ENCODE data around the gene DXO. TPM values are rescaled to one million over a fixed set of nuclear protein-coding genes. Genes with fewer than 3 reads are reported as not detected.
"Not testable (repeated sequence)": the region's sequence is repeated elsewhere in the genome, so short reads cannot be mapped to it uniquely, and the experiment has no call there.

DXO gene
- total RNA-seq, result 10.6 TPM

GRCh38 chr6:31971993-31972708, at the start of gene DXO:
DXO (minus strand) TSS chr6:31972138; CDS start chr6:31971675, 463 bp downstream.
- ATAC-seq, result peak; percentile 93

DNA sequence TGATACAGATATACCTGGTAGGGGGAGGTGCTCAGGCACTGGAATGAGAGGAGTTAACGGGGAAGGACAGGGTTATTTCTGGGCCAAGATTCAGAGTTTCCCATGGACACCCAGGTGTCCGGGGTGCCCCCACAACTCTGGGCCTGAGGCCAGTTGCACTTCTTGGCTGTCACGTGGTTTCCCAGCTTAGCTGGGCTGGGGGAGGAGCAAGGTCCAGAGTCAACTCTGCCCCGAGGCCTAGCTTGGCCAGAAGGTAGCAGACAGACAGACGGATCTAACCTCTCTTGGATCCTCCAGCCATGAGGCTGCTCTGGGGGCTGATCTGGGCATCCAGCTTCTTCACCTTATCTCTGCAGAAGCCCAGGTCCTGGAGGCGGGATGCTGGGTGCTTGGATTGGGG, 42.6 kb upstream of the DXO start, which contains the start of gene C4B:
TSS of gene C4B (plus strand) at position 249 of the 400 bp plus-strand sequence. CDS start at position 300, 51 bp downstream.
- ATAC-seq, result not testable (repeated sequence)

- ATAC-seq, result not testable (repeated sequence)
Measured at GRCh38 chr6:32013738-32014137, 41.8 kb upstream of the DXO start.

DNA sequence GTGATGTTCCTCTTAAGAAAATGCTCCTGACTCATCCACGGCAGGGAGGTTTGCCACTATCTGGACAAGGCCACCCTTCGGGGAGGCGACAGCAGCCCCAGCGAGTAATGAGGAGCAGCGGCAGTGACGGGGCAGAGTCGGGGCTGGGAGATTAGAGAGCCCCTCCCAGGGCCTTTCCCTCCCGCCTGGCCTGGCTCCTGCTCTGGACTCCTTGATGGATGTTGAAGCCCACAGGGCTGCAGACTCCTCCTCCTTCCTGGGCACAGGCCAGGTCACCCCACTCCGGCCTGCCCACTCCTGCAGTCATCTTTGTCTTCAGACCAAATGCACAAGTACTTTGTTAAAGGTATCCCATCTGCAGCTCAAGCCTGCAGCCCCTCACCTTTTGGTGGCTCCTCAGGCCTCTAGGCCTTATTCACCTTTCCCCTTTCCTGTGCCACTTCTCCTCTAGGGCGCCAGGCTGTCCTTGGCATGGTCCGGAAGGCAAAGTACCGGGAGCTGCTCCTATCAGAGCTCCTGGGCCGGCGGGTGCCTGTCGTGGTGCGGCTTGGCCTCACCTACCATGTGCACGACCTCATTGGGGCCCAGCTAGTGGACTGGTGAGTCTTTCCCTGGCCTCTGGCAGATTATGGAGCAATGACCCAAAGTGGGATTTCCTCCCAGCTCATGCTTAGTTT, 41.1 kb upstream of the DXO start:
- not testable (repeated sequence) for ATAC-seq

- not testable (repeated sequence) for ATAC-seq
Measured at GRCh38 chr6:32010856-32011530, 39.1 kb upstream of the DXO start.

GRCh38 chr6:32009537-32009936, 37.6 kb upstream of the DXO start:
- not testable (repeated sequence) for ATAC-seq

DNA sequence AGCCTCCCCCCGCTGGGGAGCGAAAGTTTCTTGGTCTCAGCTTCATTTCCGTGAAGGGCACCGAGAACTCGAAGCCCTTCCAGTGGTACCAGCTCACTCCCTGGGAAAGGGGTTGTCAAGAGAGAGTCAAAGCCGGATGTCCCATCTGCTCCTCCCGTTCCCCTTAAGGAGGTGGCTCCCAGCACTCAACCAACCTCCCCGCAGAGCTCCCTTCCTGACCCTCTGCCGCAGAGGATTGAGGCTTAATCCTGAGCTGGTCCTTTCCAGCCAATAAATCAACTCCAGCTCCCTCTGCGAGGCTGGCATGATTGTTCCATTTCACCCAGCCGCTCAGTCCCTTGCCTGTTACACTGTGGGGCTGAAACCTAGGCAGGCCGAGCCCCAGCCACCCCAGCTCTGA, 36.7 kb upstream of the DXO start:
- ATAC-seq, result not testable (repeated sequence)

GRCh38 chr6:32008037-32008436, 36.1 kb upstream of the DXO start:
- not testable (repeated sequence) for ATAC-seq

- ATAC-seq, result not testable (repeated sequence)
Measured at GRCh38 chr6:32007086-32007485, 35.1 kb upstream of the DXO start.

- ATAC-seq, result not testable (repeated sequence)
Measured at GRCh38 chr6:32005991-32006529, 34.1 kb upstream of the DXO start.

GRCh38 chr6:32005538-32005880, 33.6 kb upstream of the DXO start:
- ATAC-seq, result not testable (repeated sequence)

GRCh38 chr6:32004864-32005537, 33.1 kb upstream of the DXO start:
- peak; percentile 38 for ATAC-seq

DNA sequence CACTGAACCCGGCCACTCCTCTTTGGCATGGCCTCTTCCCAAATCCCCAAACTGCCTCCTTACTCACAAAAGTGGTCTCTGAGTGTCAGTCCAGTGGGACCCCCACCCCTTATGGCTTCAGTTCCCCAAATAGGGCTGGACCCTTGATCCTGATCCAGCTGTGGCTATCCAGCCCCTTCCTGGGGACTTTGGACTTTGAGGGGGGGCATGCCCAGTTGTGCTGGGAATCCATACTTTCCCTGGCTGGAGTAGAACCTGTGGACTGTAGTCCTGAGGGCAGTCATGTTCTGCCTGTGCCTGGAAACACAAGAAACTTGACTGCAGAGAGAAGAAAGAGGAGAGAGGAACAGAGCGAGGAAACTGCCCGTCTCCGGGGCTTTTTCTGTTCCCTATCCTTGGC, 32.5 kb upstream of the DXO start:
- not testable (repeated sequence) for ATAC-seq

- ATAC-seq, result not testable (repeated sequence)
Measured at GRCh38 chr6:32003301-32003700, 31.4 kb upstream of the DXO start.

DNA sequence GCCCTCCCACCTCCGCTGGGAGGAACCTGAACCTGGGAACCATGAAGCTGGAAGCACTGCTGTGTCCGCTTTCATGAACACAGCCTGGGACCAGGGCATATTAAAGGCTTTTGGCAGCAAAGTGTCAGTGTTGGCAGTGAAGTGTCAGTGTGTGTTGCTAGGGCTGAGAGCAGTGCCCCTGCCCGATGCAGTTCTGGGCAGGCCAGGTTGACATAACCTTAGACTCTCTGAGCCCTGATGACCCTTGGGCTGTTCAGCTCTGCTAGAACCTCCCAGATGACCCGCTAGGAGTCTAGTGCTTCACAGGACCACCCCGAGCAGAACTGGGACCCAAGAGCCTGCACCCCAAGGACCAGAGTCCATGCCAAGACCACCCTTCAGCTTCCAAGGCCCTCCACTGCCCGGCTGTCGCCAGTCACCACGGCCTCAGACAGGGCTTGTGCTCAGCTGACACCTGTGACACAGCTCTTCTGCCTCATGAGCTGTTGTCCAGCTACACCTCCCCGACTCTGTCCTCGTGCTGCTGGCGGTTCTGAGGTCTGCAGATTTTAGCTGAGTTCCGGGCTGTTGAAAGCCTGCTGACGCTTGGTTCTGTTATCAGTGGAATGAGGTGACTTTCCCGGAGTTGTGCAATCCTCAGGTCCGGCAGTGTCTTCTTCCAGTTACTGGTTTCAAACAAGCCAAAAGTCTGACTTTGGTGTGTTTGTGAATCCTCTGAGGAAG, 30.8 kb upstream of the DXO start:
- ATAC-seq, result not testable (repeated sequence)

- ATAC-seq, result not testable (repeated sequence)
Measured at GRCh38 chr6:31996385-31996784, 24.4 kb upstream of the DXO start.

- not testable (repeated sequence) for ATAC-seq
Measured at GRCh38 chr6:31994421-31994820, 22.5 kb upstream of the DXO start.

DNA sequence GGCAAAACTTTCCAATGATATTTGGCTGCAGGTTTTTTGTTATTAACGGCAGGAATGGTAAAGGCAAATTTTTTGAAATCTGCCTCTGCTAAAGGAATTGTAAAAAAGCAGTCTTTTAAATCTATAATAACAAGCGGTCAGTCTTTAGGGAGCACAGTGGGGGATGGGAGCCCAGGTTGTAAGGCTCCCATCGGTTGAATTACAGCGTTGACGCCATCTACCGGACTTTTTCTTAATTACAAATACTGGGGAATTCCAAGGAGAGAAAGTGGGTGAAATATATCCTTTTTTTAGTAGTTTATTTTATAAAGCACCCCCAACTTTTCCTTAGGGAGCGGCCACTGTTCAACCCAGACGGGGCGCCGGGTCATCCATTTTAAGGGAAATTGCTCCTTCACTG, 17.4 kb upstream of the DXO start:
- ATAC-seq, result not testable (repeated sequence)

- ATAC-seq, result not testable (repeated sequence)
Measured at GRCh38 chr6:31981744-31982143, 9.8 kb upstream of the DXO start, which contains the start of gene C4A. C4A (plus strand) TSS chr6:31982057; CDS start chr6:31982108, 51 bp downstream.

DNA sequence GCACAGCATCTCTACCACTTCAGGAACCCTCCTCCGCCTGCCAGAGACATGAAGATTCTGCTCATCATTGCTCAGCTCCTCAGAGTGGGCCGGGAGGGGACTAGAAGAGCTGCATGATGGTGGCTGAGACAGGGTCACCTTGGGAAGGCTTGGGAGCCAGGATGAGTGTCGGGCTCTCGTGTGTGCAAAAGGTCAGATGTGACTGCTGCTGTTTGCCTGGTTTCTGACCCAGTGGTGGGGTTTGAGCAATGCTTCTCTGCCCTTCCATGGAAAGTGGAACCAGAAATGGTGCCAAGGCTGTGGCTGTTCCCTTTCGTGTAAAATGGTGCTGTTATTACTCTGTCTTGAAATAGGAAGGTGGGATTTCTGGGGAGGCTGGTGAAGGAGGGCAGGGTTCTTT, 9.1 kb upstream of the DXO start:
- ATAC-seq, result not testable (repeated sequence)

- ATAC-seq, result peak; percentile 33
Measured at GRCh38 chr6:31980195-31980876, 8.4 kb upstream of the DXO start.

All from esophagus mucosa (tissue), 1 donor.